Measurements from ENCODE around the gene DPYSL4.

The DPYSL4 gene

DNA sequence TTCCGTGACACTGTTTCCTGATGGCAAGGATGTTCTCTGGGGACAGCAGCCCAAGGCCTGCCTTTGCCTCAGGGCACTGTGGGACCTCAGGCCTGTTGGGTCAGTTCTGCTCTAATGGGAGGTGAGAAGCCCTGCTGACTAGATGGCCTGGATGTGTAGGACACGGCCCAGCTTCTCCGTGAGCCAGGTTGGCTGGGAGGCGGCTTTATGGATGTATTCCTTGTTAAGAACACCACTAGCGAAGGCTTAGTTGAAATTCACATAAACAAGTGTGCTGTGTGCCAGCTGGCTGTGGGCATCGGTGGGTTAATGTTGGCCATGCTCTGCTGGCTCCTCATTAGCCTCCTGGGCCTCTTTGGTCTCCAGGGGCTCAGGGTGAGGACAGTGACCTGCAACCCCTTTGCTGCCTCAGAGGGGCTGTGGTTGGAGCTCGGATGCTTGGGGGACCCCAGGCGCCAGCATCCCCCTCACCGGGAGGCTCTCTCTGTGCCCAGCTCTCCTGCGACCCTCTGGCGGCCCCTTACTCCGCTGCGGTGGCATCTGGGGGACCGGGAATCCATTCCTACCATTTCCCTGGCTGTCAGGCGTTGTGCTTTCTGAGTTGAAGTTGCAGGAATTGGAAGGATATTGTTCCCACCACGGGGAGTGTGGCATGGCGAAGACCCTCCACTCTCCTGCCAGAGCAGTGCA, 22.8 kb upstream of the DPYSL4 start:
- Mint-ChIP-seq H3K27me3 (peaks cover 5% of the 10 kb centered on the region), H3K4me1 (peaks cover 14% of the 10 kb centered on the region), H3K9me3 (peaks cover 2% of the 10 kb centered on the region), H3K36me3 (no peaks in the 10 kb centered on the region), H3K4me3 (no peak overlapping the region), H3K27ac (no peak overlapping the region)
- no peak for DNase-seq (ENCODE audit: low spot score in 2 of 2)
- ATAC-seq (ENCODE audit: low read depth), result no peak

DNA sequence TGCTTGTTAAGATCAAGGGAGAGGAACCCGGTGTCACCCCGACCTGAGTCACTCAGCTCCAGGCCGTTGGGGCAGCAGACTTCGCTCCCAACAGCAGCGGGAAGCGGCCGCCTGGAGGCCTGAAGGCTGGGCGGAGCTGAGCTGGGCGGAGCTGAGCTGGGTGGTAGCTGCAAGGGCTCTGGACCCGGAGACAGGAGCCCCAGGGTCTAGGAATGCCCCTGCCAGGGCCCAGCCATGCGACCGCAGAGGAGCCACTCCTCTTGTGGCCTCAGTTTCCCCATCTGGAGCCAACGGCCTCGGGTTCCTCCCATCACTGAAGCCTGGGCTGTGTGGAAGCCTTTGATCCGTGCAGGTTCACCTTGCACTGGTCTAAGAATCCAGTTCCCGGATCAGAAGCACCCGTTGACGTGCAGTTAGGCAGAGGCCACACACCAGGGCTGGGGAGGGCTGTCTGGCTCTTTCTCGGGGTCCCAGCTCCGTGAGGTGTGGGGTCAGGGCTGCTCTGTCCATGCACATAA, 21.9 kb upstream of the DPYSL4 start:
- Mint-ChIP-seq H3K27ac (no peak overlapping the region), H3K4me1 (peaks cover 14% of the 10 kb centered on the region), H3K27me3 (peaks cover 5% of the 10 kb centered on the region)

DNA sequence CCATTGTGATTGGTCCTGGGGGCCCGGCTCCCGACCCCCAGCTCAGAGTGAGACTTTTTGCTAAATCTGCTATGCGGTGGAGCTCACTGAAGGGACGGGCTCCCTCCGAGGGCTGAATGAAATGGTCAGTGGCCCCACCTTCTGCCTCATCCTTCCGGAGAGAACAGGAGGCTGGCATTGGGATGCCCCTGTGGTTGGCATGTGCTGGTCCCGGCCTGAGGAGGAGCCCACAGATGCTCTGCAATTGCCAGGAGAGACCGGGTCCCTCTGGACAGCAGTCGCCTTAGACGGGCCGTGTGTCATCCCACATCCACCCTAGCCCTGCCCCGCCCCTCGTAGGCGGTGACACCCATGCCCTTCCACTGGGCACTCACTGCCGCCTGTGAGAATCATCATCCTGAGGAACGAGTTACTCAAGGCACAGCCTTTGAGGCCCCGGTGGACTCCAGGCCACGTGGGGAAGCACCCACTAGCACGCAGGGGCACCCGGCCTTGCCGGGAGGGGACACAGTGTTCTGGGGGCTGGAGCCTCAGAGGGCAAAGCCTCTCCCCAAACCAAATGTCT, 21.2 kb upstream of the DPYSL4 start:
- H3K27ac Mint-ChIP-seq, result no peak overlapping the region
- H3K36me3 Mint-ChIP-seq, result no peaks in the 10 kb centered on the region
- DNase-seq (ENCODE audit: low spot score in 2 of 2) (no peak), ATAC-seq (ENCODE audit: low read depth) (no peak)
- peaks cover 5% of the 10 kb centered on the region for H3K27me3 Mint-ChIP-seq
- H3K9me3 Mint-ChIP-seq, result no peaks in the 10 kb centered on the region
- peaks cover 14% of the 10 kb centered on the region for H3K4me1 Mint-ChIP-seq
- no peak overlapping the region for H3K4me3 Mint-ChIP-seq

More for the DNA sequence above, 21.9 kb upstream of the DPYSL4 start:
- no peaks in the 10 kb centered on the region for H3K36me3 Mint-ChIP-seq
- DNase-seq (ENCODE audit: low spot score in 2 of 2) (no peak), ATAC-seq (ENCODE audit: low read depth) (no peak)
- H3K9me3 Mint-ChIP-seq, result no peaks in the 10 kb centered on the region
- no peak overlapping the region for H3K4me3 Mint-ChIP-seq

DNA sequence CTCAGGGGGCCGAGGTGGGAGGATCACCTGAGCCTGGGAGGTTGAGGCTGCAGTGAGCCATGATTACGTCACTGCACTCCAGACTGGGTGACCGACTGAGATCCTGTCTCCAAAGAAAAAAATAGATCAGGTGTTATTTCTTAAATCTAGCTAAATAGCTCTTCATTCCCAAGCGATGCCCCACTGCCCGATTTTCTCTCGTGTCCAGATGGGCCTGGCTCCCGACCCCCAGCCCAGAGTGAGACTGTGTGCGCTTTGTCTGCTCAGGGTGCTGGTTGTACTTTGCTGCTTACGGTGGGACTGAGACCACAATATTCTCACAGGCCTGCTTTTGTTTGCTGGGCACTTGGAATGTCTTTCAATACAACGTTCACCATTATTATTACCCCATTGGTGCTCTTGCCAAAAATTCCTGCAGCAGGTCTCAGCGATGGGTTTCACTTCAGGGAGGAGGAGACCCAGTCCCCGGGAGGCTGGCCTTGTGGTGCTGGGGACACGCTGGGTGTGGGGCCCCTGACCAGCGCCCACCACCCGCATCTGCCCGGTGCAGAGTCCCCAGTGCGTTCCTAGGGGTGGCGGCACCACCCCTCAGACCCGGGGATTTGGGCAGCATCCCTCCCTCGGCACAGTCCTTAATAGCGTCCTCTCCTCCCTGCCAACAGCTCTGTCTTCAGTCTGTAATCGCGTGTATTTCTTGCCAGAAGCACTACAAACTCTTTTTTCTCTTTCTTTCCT, 20.4 kb upstream of the DPYSL4 start:
- H3K27ac Mint-ChIP-seq, result no peak overlapping the region
- H3K4me3 Mint-ChIP-seq, result no peak overlapping the region
- peaks cover 5% of the 10 kb centered on the region for H3K27me3 Mint-ChIP-seq
- peaks cover 14% of the 10 kb centered on the region for H3K4me1 Mint-ChIP-seq
- ATAC-seq (ENCODE audit: low read depth) (no peak), DNase-seq (ENCODE audit: low spot score in 2 of 2) (no peak)
- no peaks in the 10 kb centered on the region for H3K36me3 Mint-ChIP-seq
- no peaks in the 10 kb centered on the region for H3K9me3 Mint-ChIP-seq

DNA sequence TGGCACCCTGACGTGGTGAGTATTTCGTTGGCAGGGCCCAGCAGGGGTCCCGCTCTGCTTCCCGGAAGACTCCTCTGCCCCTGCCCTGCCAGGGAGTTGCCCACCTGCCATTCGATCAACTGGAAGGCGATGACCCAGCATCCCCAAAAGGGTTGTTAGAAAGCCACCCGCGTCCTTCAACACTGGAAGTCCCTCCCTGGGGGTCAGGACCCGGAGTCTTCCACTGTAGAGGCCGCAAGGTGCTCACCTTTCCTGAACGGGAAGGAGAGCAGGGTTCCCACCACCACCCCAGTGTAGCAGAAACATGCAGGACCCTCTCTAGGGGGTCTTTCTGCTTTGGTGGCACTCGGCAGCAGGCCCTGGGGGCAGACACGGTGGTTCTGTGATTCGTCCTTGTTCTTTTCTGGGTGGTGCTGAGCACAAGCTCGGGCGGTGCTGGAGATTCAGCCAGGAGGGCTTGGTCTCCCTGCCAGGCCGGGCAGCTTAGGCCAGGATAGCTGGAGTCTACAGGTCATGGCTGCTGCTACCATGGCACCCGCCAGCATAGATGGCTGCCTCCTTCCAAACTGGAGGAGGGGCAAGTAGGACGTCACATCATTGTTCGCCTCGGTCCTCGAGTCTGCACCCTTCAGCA, 19.6 kb upstream of the DPYSL4 start:
- Mint-ChIP-seq H3K4me1 (peaks cover 9% of the 10 kb centered on the region), H3K36me3 (no peaks in the 10 kb centered on the region), H3K27me3 (peaks cover 5% of the 10 kb centered on the region), H3K4me3 (no peak overlapping the region), H3K27ac (no peak overlapping the region), H3K9me3 (no peaks in the 10 kb centered on the region)
- DNase-seq (ENCODE audit: low spot score in 2 of 2), result no peak
- ATAC-seq (ENCODE audit: low read depth), result no peak

DNA sequence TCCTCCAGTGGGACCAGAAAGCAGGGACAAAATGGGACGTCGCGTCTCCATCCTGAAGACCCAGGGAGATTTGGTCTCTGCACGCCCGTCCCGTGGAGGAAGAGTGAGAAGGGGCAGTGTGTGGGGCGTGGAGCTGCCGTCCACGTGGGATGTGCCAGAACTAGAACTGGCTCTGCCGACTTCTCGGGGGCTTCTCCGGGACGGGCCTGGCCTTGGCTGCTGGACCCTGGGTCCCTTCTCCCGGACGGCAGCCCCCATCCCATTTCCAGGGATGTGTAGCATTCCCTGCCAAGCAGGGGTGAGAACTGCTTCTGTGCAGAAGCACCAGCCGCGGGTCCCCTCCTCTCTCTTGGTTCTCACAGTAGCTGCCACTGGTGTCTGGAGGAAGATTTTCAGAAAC, 18.8 kb upstream of the DPYSL4 start:
- H3K36me3 Mint-ChIP-seq, result no peaks in the 10 kb centered on the region
- H3K4me3 Mint-ChIP-seq, result no peak overlapping the region
- no peak overlapping the region for H3K27ac Mint-ChIP-seq
- H3K27me3 Mint-ChIP-seq, result peaks cover 5% of the 10 kb centered on the region
- DNase-seq (ENCODE audit: low spot score in 2 of 2) (no peak), ATAC-seq (ENCODE audit: low read depth) (no peak)
- peaks cover 6% of the 10 kb centered on the region for H3K4me1 Mint-ChIP-seq
- no peaks in the 10 kb centered on the region for H3K9me3 Mint-ChIP-seq

DNA sequence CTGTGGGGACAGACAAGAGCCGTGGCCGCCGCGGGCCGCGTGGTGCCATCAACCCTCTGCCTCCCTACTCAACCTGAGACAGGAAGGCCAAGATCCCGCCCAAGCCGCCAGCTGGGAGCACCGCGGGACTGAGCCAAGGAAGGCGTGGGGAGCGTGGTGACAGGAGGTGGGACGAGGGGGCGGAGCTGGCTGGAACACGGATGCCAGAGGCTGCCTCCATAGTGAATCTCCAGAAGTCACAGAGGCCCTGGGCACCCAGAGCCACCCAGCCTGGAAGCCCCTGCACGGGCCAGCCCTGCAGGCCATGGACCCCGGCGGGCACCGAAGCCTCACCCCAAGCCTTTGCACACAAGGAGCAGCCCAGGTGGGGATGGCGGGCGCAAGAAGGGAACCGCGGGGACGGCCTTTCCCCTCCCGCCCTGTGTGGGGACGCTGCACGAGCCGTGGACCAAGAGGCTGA, 18.1 kb upstream of the DPYSL4 start:
- peaks cover 1% of the 10 kb centered on the region for H3K36me3 Mint-ChIP-seq
- no peak for ATAC-seq (ENCODE audit: low read depth)
- DNase-seq (ENCODE audit: low spot score in 2 of 2), result no peak
- peaks cover 3% of the 10 kb centered on the region for H3K27me3 Mint-ChIP-seq
- H3K4me1 Mint-ChIP-seq, result peaks cover 6% of the 10 kb centered on the region
- H3K9me3 Mint-ChIP-seq, result peaks cover 2% of the 10 kb centered on the region
- H3K27ac Mint-ChIP-seq, result no peak overlapping the region
- no peak overlapping the region for H3K4me3 Mint-ChIP-seq

DNA sequence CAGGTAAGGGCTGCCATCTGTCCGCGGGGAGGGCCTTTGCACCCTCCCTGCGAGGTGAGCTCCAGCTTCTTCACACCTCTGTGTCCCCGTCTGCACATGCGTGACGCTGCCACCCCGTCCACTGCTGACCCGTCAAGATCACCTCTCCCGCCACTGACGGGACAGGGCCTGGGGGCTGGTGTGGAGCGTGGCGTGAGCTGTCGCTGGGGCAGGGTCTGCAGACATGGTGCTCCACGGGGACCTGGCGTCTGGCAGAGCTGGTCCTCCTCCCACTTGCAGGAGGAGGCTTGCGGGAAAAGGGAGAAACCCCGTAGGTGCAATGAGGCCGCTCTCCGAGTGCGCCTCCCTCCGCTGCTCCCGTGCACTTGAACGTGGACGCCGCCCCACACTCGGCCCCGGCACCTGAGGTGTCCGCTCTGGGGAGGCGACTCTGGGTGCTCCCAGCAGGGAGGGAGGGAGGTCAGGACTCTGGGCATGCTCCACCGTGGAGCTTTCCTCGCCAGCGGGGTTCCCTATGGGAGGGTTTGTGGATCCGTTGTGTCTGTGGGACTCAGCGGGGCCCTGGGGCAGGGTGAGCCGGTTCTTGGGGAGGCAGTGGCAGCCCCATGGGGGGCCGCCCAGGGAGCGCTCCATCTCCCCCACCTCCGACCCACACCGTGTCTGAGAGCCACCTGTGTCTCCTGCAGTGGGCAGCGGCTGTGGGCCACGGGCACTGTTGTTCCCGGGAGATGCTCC, 17.6 kb upstream of the DPYSL4 start:
- H3K27ac Mint-ChIP-seq, result no peak overlapping the region

DNA sequence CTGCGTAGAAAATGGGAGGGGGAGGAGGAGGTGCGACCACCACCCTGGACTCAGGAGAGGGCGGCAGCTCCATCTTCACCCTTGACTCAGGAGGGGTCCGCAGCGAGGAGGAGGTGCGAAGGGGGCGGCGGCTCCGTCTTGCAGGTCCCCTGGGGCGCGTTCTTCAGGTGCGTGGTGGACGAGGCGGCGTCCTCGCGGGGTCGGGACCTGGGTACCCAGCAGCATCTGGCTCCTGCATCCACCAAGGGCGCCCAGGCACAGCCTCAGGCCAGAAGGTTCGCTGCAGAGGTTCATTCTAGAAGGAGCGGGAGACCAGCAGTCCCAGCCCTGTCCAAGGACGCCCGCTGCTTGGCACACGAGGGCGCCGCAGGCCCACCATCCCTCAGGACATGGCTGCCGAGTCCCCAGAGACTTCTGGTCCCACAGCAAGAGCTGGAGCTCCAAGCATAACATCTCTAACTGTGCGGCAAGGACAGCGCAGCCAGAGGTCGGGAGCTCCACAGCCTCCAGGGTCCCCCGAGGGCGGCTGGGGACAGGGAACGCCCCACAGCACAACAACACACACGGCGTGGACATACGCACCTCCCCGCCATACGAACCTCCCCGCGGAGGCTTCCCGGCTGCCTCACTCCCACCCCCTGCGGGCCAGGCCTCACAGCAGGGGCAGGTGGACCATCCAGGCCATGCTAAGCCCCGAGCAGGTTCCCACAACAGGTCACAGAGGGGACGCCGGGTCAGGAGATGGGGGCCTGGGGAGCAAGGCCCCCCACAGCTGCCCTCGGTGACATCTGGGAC, 16.8 kb upstream of the DPYSL4 start:
- Mint-ChIP-seq H3K27ac (no peak overlapping the region), H3K4me1 (peaks cover 3% of the 10 kb centered on the region), H3K4me3 (no peak overlapping the region), H3K27me3 (peaks cover 3% of the 10 kb centered on the region), H3K36me3 (peaks cover 1% of the 10 kb centered on the region), H3K9me3 (peaks cover 2% of the 10 kb centered on the region)
- no peak for DNase-seq (ENCODE audit: low spot score in 2 of 2)
- no peak for ATAC-seq (ENCODE audit: low read depth)

More for the DNA sequence above, 17.6 kb upstream of the DPYSL4 start:
- Mint-ChIP-seq H3K4me3 (no peak overlapping the region), H3K4me1 (peaks cover 6% of the 10 kb centered on the region), H3K9me3 (peaks cover 2% of the 10 kb centered on the region), H3K36me3 (peaks cover 1% of the 10 kb centered on the region), H3K27me3 (peaks cover 3% of the 10 kb centered on the region)
- ATAC-seq (ENCODE audit: low read depth), result no peak
- no peak for DNase-seq (ENCODE audit: low spot score in 2 of 2)

DNA sequence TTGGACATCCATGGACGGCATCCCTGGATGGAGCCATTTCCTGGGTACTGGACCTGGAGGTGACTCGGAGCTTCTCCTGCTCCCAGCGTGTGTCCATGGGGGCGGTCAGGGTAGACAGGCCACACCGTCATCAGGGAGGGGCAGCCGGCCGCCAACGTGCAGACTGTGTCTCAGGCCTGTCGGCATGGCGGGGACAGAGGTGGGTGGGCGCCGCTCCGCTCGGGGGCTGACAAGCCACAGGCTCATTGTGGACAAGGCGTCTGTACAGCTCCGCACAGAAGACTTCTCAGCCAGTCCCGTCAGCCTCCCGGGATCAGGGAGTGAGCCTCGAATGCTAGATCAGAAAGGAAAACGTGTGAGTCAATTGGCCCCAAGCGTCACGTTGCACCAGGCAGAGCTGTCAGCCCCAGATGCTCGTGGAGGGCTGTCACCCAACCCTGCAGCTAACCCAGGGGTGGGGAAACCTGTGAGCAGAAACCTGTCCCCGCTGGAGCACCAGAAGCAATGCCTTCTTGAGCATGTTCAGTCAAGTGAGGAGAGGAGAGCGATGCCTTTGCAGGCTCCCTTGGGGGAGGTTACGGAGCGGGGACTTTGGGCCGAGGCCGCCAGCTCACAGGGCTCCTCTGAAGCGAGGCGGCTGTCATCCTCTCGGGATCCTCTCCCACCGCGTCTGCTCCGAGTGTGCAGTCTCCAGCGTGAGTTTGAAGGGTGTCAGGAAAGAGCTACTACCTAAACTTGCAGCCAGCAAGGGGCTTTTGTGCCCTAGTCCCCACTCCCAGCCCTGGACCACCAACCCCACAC, 16.0 kb upstream of the DPYSL4 start:
- H3K27me3 Mint-ChIP-seq, result peaks cover 3% of the 10 kb centered on the region
- H3K4me1 Mint-ChIP-seq, result peaks cover 3% of the 10 kb centered on the region
- no peak for ATAC-seq (ENCODE audit: low read depth)
- peaks cover 1% of the 10 kb centered on the region for H3K36me3 Mint-ChIP-seq
- peaks cover 2% of the 10 kb centered on the region for H3K9me3 Mint-ChIP-seq
- no peak for DNase-seq (ENCODE audit: low spot score in 2 of 2)
- no peak overlapping the region for H3K27ac Mint-ChIP-seq
- no peak overlapping the region for H3K4me3 Mint-ChIP-seq

DNA sequence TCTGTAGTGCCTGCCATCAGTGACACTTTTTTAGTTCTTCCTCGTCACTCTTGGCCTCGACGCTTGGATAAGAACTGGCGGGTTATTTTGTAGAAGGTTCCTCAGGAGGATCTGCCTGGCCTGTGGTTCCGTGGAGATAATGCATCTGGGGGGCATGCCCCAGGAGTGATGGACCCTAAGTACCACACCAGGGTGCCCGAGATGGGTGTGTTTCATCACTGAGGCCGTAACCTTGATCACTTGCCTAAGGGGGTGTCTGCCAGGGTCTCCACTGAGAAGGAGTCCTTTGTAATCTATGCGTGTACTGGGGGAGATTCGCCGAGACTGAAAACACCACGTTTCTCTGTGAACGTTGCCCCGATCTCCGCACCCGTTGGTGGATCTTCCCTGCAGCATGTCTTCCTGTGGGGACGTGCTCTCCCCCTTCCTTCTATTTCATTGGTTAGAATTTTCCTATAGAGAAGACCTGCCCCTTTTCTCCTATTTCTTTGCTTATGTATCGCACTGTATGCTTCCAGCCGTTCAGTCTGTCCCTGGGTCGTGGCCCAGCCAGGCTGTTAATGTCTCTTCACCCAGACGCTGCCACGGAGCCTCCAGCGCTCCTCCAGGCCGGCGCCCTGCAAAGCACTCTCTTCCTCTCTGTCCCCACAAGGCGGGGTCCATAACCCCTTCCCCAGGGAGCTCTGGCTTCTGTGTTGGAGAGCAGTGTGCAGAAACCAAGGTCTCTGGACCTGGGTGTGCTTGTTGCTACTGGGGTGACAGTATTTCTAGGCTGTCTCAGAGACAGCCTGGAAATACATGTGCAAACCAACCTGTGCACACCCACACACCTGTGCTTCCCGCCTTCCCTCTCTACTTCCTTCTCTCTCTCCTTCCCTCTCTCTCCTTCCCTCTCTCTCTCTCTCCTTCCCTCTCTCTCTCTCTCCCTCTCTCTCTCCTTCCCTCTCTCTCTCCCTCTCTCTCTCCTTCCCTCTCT, 14.4 kb upstream of the DPYSL4 start:
- H3K36me3 Mint-ChIP-seq, result peaks cover 1% of the 10 kb centered on the region
- no peak overlapping the region for H3K27ac Mint-ChIP-seq
- H3K9me3 Mint-ChIP-seq, result peaks cover 2% of the 10 kb centered on the region
- H3K27me3 Mint-ChIP-seq, result peaks cover 9% of the 10 kb centered on the region
- ATAC-seq (ENCODE audit: low read depth) (no peak), DNase-seq (ENCODE audit: low spot score in 2 of 2) (no peak)
- H3K4me3 Mint-ChIP-seq, result no peak overlapping the region
- H3K4me1 Mint-ChIP-seq, result peaks cover 4% of the 10 kb centered on the region

Data from memory B cell (primary cell).